A549 (cell line): ENCODE results near the gene GPI.

Experiments
- CTCF ChIP-seq: fragments of >200 bp; sonication (Bioruptor Twin); formaldehyde crosslinking; IDR thresholded peaks from 3 replicates; pipeline ENCODE4 v1.5.1; 2016
- POLR2A ChIP-seq: IDR thresholded peaks from 2 replicates; pipeline ENCODE4 v1.6.1; 2012; ENCODE audit warnings: mild to moderate bottlenecking, low read length
- ZFP36 ChIP-seq: fragments of 450-650 bp; IDR thresholded peaks from 2 replicates; pipeline ENCODE4 v1.6.1; 2014; ENCODE audit warnings: borderline replicate concordance; ENCODE audit not compliant: partially characterized antibody
- TF ChIP-seq, protein P1 (sequence below): fragments of 150-350 bp; IDR thresholded peaks from 2 replicates; pipeline ENCODE4 v1.6.1; 2014; ENCODE audit warnings: low read depth, mild to moderate bottlenecking, low read length

DNA sequence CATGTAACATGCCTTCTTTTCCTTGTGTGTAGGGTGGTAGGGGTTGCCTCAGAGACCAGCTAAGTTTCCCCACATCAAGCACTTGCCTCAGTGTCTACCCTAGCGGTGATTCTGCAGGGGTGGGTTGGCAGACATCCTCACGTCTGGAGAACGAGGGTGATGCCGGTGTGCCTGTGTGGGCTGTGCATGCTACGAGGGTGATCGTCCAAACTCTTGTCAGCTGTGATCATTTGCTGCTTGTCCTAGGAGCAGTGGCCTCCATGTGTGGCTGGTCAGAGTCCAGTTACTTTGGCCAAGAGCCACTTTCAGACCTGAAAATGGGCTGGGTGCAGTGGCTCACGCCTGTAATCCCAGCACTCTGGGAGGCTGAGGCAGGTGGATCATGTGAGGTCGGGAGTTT, 5.1 kb downstream of the GPI start:
- TF ChIP-seq ZFP36 (no peak), CTCF (no peak), POLR2A (no peak)
- TF ChIP-seq, protein P1, sequence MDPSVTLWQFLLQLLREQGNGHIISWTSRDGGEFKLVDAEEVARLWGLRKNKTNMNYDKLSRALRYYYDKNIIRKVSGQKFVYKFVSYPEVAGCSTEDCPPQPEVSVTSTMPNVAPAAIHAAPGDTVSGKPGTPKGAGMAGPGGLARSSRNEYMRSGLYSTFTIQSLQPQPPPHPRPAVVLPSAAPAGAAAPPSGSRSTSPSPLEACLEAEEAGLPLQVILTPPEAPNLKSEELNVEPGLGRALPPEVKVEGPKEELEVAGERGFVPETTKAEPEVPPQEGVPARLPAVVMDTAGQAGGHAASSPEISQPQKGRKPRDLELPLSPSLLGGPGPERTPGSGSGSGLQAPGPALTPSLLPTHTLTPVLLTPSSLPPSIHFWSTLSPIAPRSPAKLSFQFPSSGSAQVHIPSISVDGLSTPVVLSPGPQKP: no peak
